CD4-positive, alpha-beta T cell (primary cell): ENCODE measurements around the gene TNIK. TPM values are rescaled to one million over a fixed set of nuclear protein-coding genes. Genes with fewer than 3 reads are reported as not detected.

Experiments used
- ATAC-seq: fragments of 200-7000 bp; cut with Tn5 transposase; one replicate; pipeline ENCODE4 v1.10.0; 2022; ENCODE audit warnings: mild to moderate bottlenecking; ENCODE audit not compliant: poor library complexity
- CTCF ChIA-PET: fragments of 350-600 bp; sonication (Branson Sonifier 250); formaldehyde crosslinking; loops from one replicate; lab custom pipeline; 2021; ENCODE audit warnings: antibody characterized with exemption, inconsistent platforms; lab: Charles Lee
- POLR2A ChIA-PET: fragments of 350-600 bp; sonication (Branson Sonifier 250); formaldehyde crosslinking; loops from one replicate; lab custom pipeline; 2021; ENCODE audit warnings: antibody characterized with exemption, inconsistent platforms; lab: Charles Lee
- DNase-seq, 14 experiments: peaks; one replicate each; pipeline ENCODE4 v3.0.0-alpha.2; 2013 to 2020; ENCODE audit warnings: mixed read lengths in 2 of 14
- H3K27ac ChIP-seq, 2 donors: one replicate each; pipeline versions ENCODE4 v1.5.1 to v1.7.0; 2013; ENCODE audit warnings: low read length in 2 of 2, low read depth in 1 of 2, mild to moderate bottlenecking in 1 of 2
- H3K27me3 ChIP-seq, 2 experiments: 1 replicate in 1 of 2; 2 replicates in 1 of 2; pipeline versions ENCODE4 v1.6.1 to v1.7.0; 2013; ENCODE audit warnings: low read length in 2 of 2, control low read depth in 1 of 2, mild to moderate bottlenecking in 1 of 2, moderate library complexity in 1 of 2; ENCODE audit not compliant: insufficient read depth in 2 of 2, control insufficient read depth in 1 of 2
- H3K36me3 ChIP-seq: one replicate; pipeline ENCODE4 v1.6.1; 2013; ENCODE audit warnings: low read length, control low read depth; ENCODE audit not compliant: insufficient read depth
- H3K4me1 ChIP-seq: one replicate; pipeline ENCODE4 v1.6.1; 2013; ENCODE audit warnings: low read length, control low read depth; ENCODE audit not compliant: insufficient read depth
- H3K4me3 ChIP-seq: one replicate; pipeline ENCODE4 v1.5.1; 2013; ENCODE audit warnings: mild to moderate bottlenecking, low read length, moderate library complexity
- H3K9me3 ChIP-seq, 2 experiments: 1 replicate in 1 of 2; 2 replicates in 1 of 2; pipeline versions ENCODE4 v1.6.1 to v1.7.0; 2013; ENCODE audit warnings: low read length in 2 of 2, mild to moderate bottlenecking in 2 of 2, control low read depth in 1 of 2, moderate library complexity in 1 of 2; ENCODE audit not compliant: control insufficient read depth in 1 of 2, insufficient read depth in 1 of 2
- H3K27ac Mint-ChIP-seq: one replicate; pipeline ENCODE4 v1.8.0; 2020; ENCODE audit warnings: mixed read lengths
- H3K27me3 Mint-ChIP-seq: one replicate; pipeline ENCODE4 v1.8.0; 2021; ENCODE audit warnings: mixed read lengths
- H3K36me3 Mint-ChIP-seq: one replicate; pipeline ENCODE4 v1.8.0; 2021; ENCODE audit warnings: low read depth, mixed read lengths
- H3K4me1 Mint-ChIP-seq: one replicate; pipeline ENCODE4 v1.8.0; 2021; ENCODE audit warnings: low read depth, mixed read lengths
- H3K4me3 Mint-ChIP-seq: one replicate; pipeline ENCODE4 v1.8.0; 2020; ENCODE audit warnings: mild to moderate bottlenecking, mixed read lengths
- H3K9me3 Mint-ChIP-seq: one replicate; pipeline ENCODE4 v1.8.0; 2020; ENCODE audit warnings: mixed read lengths
- CTCF ChIP-seq: fragments of 200-600 bp; IDR thresholded peaks from one replicate; pipeline ENCODE4 v1.8.0; 2022; ENCODE audit warnings: antibody characterized with exemption, mild to moderate bottlenecking
- intact Hi-C, 2 experiments: fragments of 100-400 bp; cut with DNase I in 1 of 2; cut with micrococcal nuclease in 1 of 2; formaldehyde crosslinking; loops; one replicate each; pipeline versions ENCODE4 v1.15.1 to v1.9.0; 2023 to 2025; cut with DNase I, micrococcal nuclease
- total RNA-seq, 174 experiments: library from RNA in 2 of 174; stranded (reverse) in 2 of 174; gene quantifications; one replicate each; pipeline ENCODE4 v1.2.3 and lab custom pipeline; 2021 to 2026

Gene TNIK
- total RNA-seq, 2 experiments from 2014 or later = 71.0 to 78.3 TPM

GRCh38 chr3:171490901-171491300, 30.7 kb upstream of the TNIK start:
- TF ChIP-seq CTCF = no peak
- CTCF ChIA-PET = no interaction called here
- Mint-ChIP-seq H3K27ac (peak overlapping the region; percentile 65), H3K4me1 (peaks cover 52% of the 10 kb centered on the region), H3K36me3 (no peaks in the 10 kb centered on the region), H3K9me3 (peaks cover 5% of the 10 kb centered on the region), H3K4me3 (peak overlapping the region; percentile 55), H3K27me3 (no peaks in the 10 kb centered on the region)
- peak overlapping the region; percentile 19 for H3K4me3 ChIP-seq
- POLR2A ChIA-PET = interaction anchor here (0.9 to 4.5 kb wide), 6 partner anchors 10 to 236 kb away, joined by 3 to 43 read pairs (median 4); partner anchors contain the start of gene TNIK
- H3K27me3 ChIP-seq = no peaks in the 10 kb centered on the region
- ATAC-seq = no peak
- no peak overlapping the region for H3K27ac ChIP-seq
- H3K9me3 ChIP-seq = no peaks in the 10 kb centered on the region
- peaks cover 32% of the 10 kb centered on the region for H3K4me1 ChIP-seq
- DNase-seq = no peak
- intact Hi-C loops = no loop called here
- H3K36me3 ChIP-seq = no peaks in the 10 kb centered on the region

- no peak for TF ChIP-seq CTCF
- Mint-ChIP-seq H3K27me3 (no peaks in the 10 kb centered on the region), H3K4me1 (peaks cover 37% of the 10 kb centered on the region), H3K4me3 (no peak overlapping the region), H3K27ac (no peak overlapping the region), H3K9me3 (peaks cover 3% of the 10 kb centered on the region), H3K36me3 (no peaks in the 10 kb centered on the region)
- DNase-seq (no peak), ATAC-seq (no peak)
- CTCF ChIA-PET = no interaction called here
- Histone ChIP-seq H3K27me3 (no peaks in the 10 kb centered on the region), H3K27ac (no peak overlapping the region), H3K4me1 (peaks cover 22% of the 10 kb centered on the region), H3K4me3 (no peak overlapping the region), H3K9me3 (no peaks in the 10 kb centered on the region), H3K36me3 (no peaks in the 10 kb centered on the region)
- POLR2A ChIA-PET = interaction anchor here (0.9 kb wide), 1 partner anchor 9 kb away, joined by 3 read pairs; no protein-coding TSS in a partner anchor
- intact Hi-C loops = no loop called here
Measured at GRCh38 chr3:171489348-171489747, 29.1 kb upstream of the TNIK start.

- POLR2A ChIA-PET = interaction anchor here (0.9 kb wide), 1 partner anchor 8 kb away, joined by 3 read pairs; no protein-coding TSS in a partner anchor
- no peak overlapping the region for H3K27ac ChIP-seq
- no peaks in the 10 kb centered on the region for H3K27me3 ChIP-seq
- DNase-seq (no peak), ATAC-seq (no peak)
- H3K27me3 Mint-ChIP-seq = no peaks in the 10 kb centered on the region
- H3K9me3 Mint-ChIP-seq = peaks cover 2% of the 10 kb centered on the region
- no peaks in the 10 kb centered on the region for H3K9me3 ChIP-seq
- no peak overlapping the region for H3K4me3 Mint-ChIP-seq
- peaks cover 13% of the 10 kb centered on the region for H3K4me1 ChIP-seq
- CTCF ChIA-PET = no interaction called here
- no peaks in the 10 kb centered on the region for H3K36me3 ChIP-seq
- H3K36me3 Mint-ChIP-seq = no peaks in the 10 kb centered on the region
- intact Hi-C loops = no loop called here
- H3K27ac Mint-ChIP-seq = no peak overlapping the region
- TF ChIP-seq CTCF = no peak
- peaks cover 29% of the 10 kb centered on the region for H3K4me1 Mint-ChIP-seq
- H3K4me3 ChIP-seq = no peak overlapping the region
Measured at GRCh38 chr3:171488479-171488878, 28.3 kb upstream of the TNIK start.
